ENCODE results near the gene CLDN16. TPM values are rescaled to one million over a fixed set of nuclear protein-coding genes. Genes with fewer than 3 reads are reported as not detected.

Gene CLDN16
- total RNA-seq, 1 donor from 2014 or later = 0.50 TPM

GRCh38 chr3:190456770-190457169 is 68.8 kb downstream of the CLDN16 start:
- Histone ChIP-seq H3K79me2 (ENCODE audit: insufficient read depth, low read length) (no peaks in the 10 kb centered on the region), H3K4me3 (ENCODE audit: insufficient read depth, low read depth, low read length) (no peak overlapping the region), H3K36me3 (ENCODE audit: insufficient read depth, low read length) (no peaks in the 10 kb centered on the region), H3K27ac (ENCODE audit: low read depth, low read length) (no peak overlapping the region), H3K4me2 (ENCODE audit: low read length) (no peak overlapping the region), H3K27me3 (ENCODE audit: insufficient read depth, low read length) (no peaks in the 10 kb centered on the region), H4K20me1 (ENCODE audit: insufficient read depth, low read length) (no peaks in the 10 kb centered on the region), H3K4me1 (ENCODE audit: insufficient read depth, low read length) (no peaks in the 10 kb centered on the region), H3K9ac (ENCODE audit: low read length) (no peak overlapping the region), H3K9me3 (ENCODE audit: insufficient read depth, low read depth, low read length) (no peaks in the 10 kb centered on the region), H2AFZ (ENCODE audit: low read depth, low read length) (no peak overlapping the region)
- TF ChIP-seq CTCF (IDR thresholded peaks at IDR 0.05; ENCODE audit: insufficient read depth, low read depth, low read length) = no peak
- no peak for TF ChIP-seq EZH2 (IDR thresholded peaks at IDR 0.05; ENCODE audit: insufficient read depth, low read length)
- H3K4me1 Mint-ChIP-seq (ENCODE audit: low read depth, unreplicated experiment) = peaks cover 3% of the 10 kb centered on the region
- H3K27ac Mint-ChIP-seq (ENCODE audit: unreplicated experiment) = no peak overlapping the region
- H3K9me3 Mint-ChIP-seq (ENCODE audit: unreplicated experiment) = no peaks in the 10 kb centered on the region
- no peak overlapping the region for H3K4me3 Mint-ChIP-seq (ENCODE audit: unreplicated experiment)
- no peaks in the 10 kb centered on the region for H3K27me3 Mint-ChIP-seq (ENCODE audit: low read depth, unreplicated experiment)
- H3K36me3 Mint-ChIP-seq (ENCODE audit: low read depth, unreplicated experiment) = no peaks in the 10 kb centered on the region
- DNase-seq (ENCODE audit: low read depth) (no peak), FAIRE-seq (no peak)

GRCh38 chr3:190458040-190458439 is 70.1 kb downstream of the CLDN16 start:
- Histone ChIP-seq H3K27me3 (ENCODE audit: insufficient read depth, low read length) (no peaks in the 10 kb centered on the region), H3K4me2 (ENCODE audit: low read length) (no peak overlapping the region), H3K9ac (ENCODE audit: low read length) (no peak overlapping the region), H4K20me1 (ENCODE audit: insufficient read depth, low read length) (no peaks in the 10 kb centered on the region), H2AFZ (ENCODE audit: low read depth, low read length) (no peak overlapping the region), H3K4me1 (ENCODE audit: insufficient read depth, low read length) (no peaks in the 10 kb centered on the region), H3K9me3 (ENCODE audit: insufficient read depth, low read depth, low read length) (no peaks in the 10 kb centered on the region), H3K36me3 (ENCODE audit: insufficient read depth, low read length) (no peaks in the 10 kb centered on the region), H3K79me2 (ENCODE audit: insufficient read depth, low read length) (no peaks in the 10 kb centered on the region), H3K27ac (ENCODE audit: low read depth, low read length) (no peak overlapping the region), H3K4me3 (ENCODE audit: insufficient read depth, low read depth, low read length) (no peak overlapping the region)
- no peak for DNase-seq (ENCODE audit: low read depth)
- H3K27me3 Mint-ChIP-seq (ENCODE audit: low read depth, unreplicated experiment) = peaks cover 2% of the 10 kb centered on the region
- peaks cover 3% of the 10 kb centered on the region for H3K4me1 Mint-ChIP-seq (ENCODE audit: low read depth, unreplicated experiment)
- no peak for FAIRE-seq
- H3K36me3 Mint-ChIP-seq (ENCODE audit: low read depth, unreplicated experiment) = no peaks in the 10 kb centered on the region
- H3K4me3 Mint-ChIP-seq (ENCODE audit: unreplicated experiment) = no peak overlapping the region
- no peak overlapping the region for H3K27ac Mint-ChIP-seq (ENCODE audit: unreplicated experiment)
- no peaks in the 10 kb centered on the region for H3K9me3 Mint-ChIP-seq (ENCODE audit: unreplicated experiment)
- TF ChIP-seq CTCF (IDR thresholded peaks at IDR 0.05; ENCODE audit: insufficient read depth, low read depth, low read length) (no peak), EZH2 (IDR thresholded peaks at IDR 0.05; ENCODE audit: insufficient read depth, low read length) (no peak)

Other genes with a start within 250 kb of the CLDN16 start
- gene CLDN1, start 65.7 kb upstream of the CLDN16 start, total RNA-seq = 34.1 and 35.6 TPM in 2 replicates
- gene TMEM207, start 61.7 kb downstream of the CLDN16 start, total RNA-seq = not detected in 2 replicates
- gene IL1RAP, start 125.9 kb downstream of the CLDN16 start, total RNA-seq = 19.4 and 27.3 TPM in 2 replicates